HepG2 (cell line): ENCODE measurements around the gene SLC7A4. TPM values are rescaled to one million over a fixed set of nuclear protein-coding genes. Genes with fewer than 3 reads are reported as not detected.

ENCODE experiments used
- ARID2 ChIP-seq: sonication (generic); formaldehyde crosslinking; IDR thresholded peaks from 2 replicates; pipeline ENCODE4 v1.8.1; 2022; ENCODE audit warnings: mild to moderate bottlenecking, missing genetic modification reagents, borderline replicate concordance
- CCAR2 ChIP-seq: fragments of 200-400 bp; formaldehyde crosslinking; optimal IDR thresholded peaks from 2 replicates; pipeline ENCODE3; 2018; ENCODE audit warnings: low read depth, mild to moderate bottlenecking, low read length, moderate library complexity
- CREB1 ChIP-seq, 2 experiments: fragments of 450-650 bp in 1 of 2; IDR thresholded peaks; 2 replicates each; pipeline ENCODE4 v1.6.1; 2016 to 2017; ENCODE audit warnings: control low read depth in 1 of 2, mild to moderate bottlenecking in 1 of 2, missing compliant biosample characterization in 1 of 2, missing genetic modification characterization in 1 of 2
- CREM ChIP-seq, 2 experiments: sonication (generic) in 1 of 2; formaldehyde crosslinking in 1 of 2; IDR thresholded peaks; 2 replicates each; pipeline versions ENCODE4 v1.4.0 to v1.6.1; 2016 to 2020; ENCODE audit warnings: antibody characterized with exemption in 1 of 2, mild to moderate bottlenecking in 1 of 2, missing genetic modification reagents in 1 of 2
- CTCF ChIP-seq: sonication (generic); formaldehyde crosslinking; IDR thresholded peaks from 2 replicates; pipeline ENCODE4 v1.5.0; 2020; ENCODE audit warnings: mild to moderate bottlenecking, missing genetic modification reagents, moderate library complexity
- ESRRA ChIP-seq: sonication (generic); formaldehyde crosslinking; IDR thresholded peaks from 2 replicates; pipeline ENCODE4 v1.5.1; 2020; ENCODE audit warnings: mild to moderate bottlenecking, low read depth, missing genetic modification reagents
- FOXK1 ChIP-seq: sonication (generic); formaldehyde crosslinking; IDR thresholded peaks from 2 replicates; pipeline ENCODE4 v1.4.0; 2020; ENCODE audit warnings: low read depth, missing genetic modification reagents, borderline replicate concordance
- PHF8 ChIP-seq: sonication (generic); formaldehyde crosslinking; IDR thresholded peaks from 2 replicates; pipeline ENCODE4 v1.5.0; 2020; ENCODE audit warnings: missing genetic modification reagents
- POLR2AphosphoS5 ChIP-seq: IDR thresholded peaks from 2 replicates; pipeline ENCODE4 v1.6.1; 2012; ENCODE audit warnings: low read depth, low read length
- SNAPC4 ChIP-seq: sonication (generic); formaldehyde crosslinking; IDR thresholded peaks from 2 replicates; pipeline ENCODE4 v1.4.0; 2020; ENCODE audit warnings: mild to moderate bottlenecking, missing genetic modification reagents
- SOX5 ChIP-seq: IDR thresholded peaks from 2 replicates; pipeline ENCODE4 v1.6.1; 2016; ENCODE audit warnings: borderline replicate concordance
- SSRP1 ChIP-seq: IDR thresholded peaks from 2 replicates; pipeline ENCODE4 v1.6.1; 2016; ENCODE audit warnings: control low read depth
- SYNCRIP ChIP-seq: fragments of 200-400 bp; formaldehyde crosslinking; IDR thresholded peaks from 2 replicates; pipeline ENCODE4 v1.6.1; 2018; ENCODE audit warnings: mild to moderate bottlenecking, low read depth, low read length; ENCODE audit not compliant: insufficient read depth
- THAP11 ChIP-seq: IDR thresholded peaks from 2 replicates; pipeline ENCODE4 v1.6.1; 2016; ENCODE audit warnings: missing biosample characterization, missing genetic modification reagents
- TIGD3 ChIP-seq: sonication (generic); formaldehyde crosslinking; IDR thresholded peaks from 2 replicates; pipeline ENCODE4 v1.5.1; 2020; ENCODE audit warnings: mild to moderate bottlenecking, missing genetic modification reagents, borderline replicate concordance
- WIZ ChIP-seq: sonication (generic); formaldehyde crosslinking; IDR thresholded peaks from 2 replicates; pipeline ENCODE4 v1.5.1; 2020; ENCODE audit warnings: mild to moderate bottlenecking, missing genetic modification reagents
- ZFP41 ChIP-seq: sonication (generic); formaldehyde crosslinking; IDR thresholded peaks from 2 replicates; pipeline ENCODE4 v1.4.0; 2020; ENCODE audit warnings: mild to moderate bottlenecking, missing genetic modification reagents, borderline replicate concordance
- ZNF24 ChIP-seq: fragments of 450-650 bp; IDR thresholded peaks from 2 replicates; pipeline ENCODE4 v1.6.1; 2017; ENCODE audit warnings: antibody characterized with exemption, mild to moderate bottlenecking
- ZNF33B ChIP-seq: sonication (generic); formaldehyde crosslinking; IDR thresholded peaks from 2 replicates; pipeline ENCODE4 v1.5.1; 2020; ENCODE audit warnings: mild to moderate bottlenecking, missing genetic modification reagents
- ZNF350 ChIP-seq: sonication (generic); formaldehyde crosslinking; IDR thresholded peaks from 2 replicates; pipeline ENCODE4 v1.4.0; 2020; ENCODE audit warnings: mild to moderate bottlenecking, low read depth, missing genetic modification reagents, borderline replicate concordance
- ZNF383 ChIP-seq: sonication (generic); formaldehyde crosslinking; IDR thresholded peaks from 2 replicates; pipeline ENCODE4 v1.4.0; 2020; ENCODE audit warnings: missing genetic modification reagents, mild to moderate bottlenecking, borderline replicate concordance
- ZNF746 ChIP-seq: sonication (generic); formaldehyde crosslinking; IDR thresholded peaks from 2 replicates; pipeline ENCODE4 v1.8.0; 2022; ENCODE audit warnings: mild to moderate bottlenecking, missing genetic modification reagents
- polyA plus RNA-seq, 8 experiments: library from polyadenylated mRNA; depleted of rRNA in 3 of 8; stranded (reverse) in 7 of 8; unstranded in 1 of 8; fragments of >200 nt; fragmentation: Illumina TruSeq in 4 of 8; extraction: Trizol in 4 of 8; gene quantifications; 2 replicates each; pipeline versions ENCODE4 v1.2.1 to v1.2.3, GENCODE V29; 2011 to 2016; ENCODE audit warnings: low read depth in 4 of 8, missing spikeins in 1 of 8, mixed read lengths in 1 of 8; ENCODE audit not compliant: insufficient read depth in 1 of 8
- total RNA-seq, 5 experiments: library from RNA; depleted of rRNA; stranded (reverse); fragments of >200 nt; fragmentation: Illumina TruSeq; extraction: Trizol; gene quantifications; 2 replicates each; pipeline ENCODE4 v1.2.3, GENCODE V29; 2016; ENCODE audit warnings: low read depth in 1 of 5

The SLC7A4 gene
- total and polyA plus RNA-seq, 2 of the 13 experiments (the other 11 are each of a cell fraction or from before 2014, with no cell fraction given): not detected

- no peak for TF ChIP-seq ZNF33B (CRISPR knock-in tag)
- TF ChIP-seq SNAPC4: no peak
- no peak for TF ChIP-seq THAP11 (CRISPR knock-in tag)
- no peak for TF ChIP-seq PHF8 (CRISPR knock-in tag)
- 0 out of 2 replicates have a peak, but pooled peaks have one; percentile 11 for TF ChIP-seq SSRP1 (CRISPR knock-in tag)
- TF ChIP-seq ZNF350 (CRISPR knock-in tag): no peak
- no peak for TF ChIP-seq SOX5
- no peak for TF ChIP-seq CREM (IDR thresholded peaks at IDR 0.05)
- TF ChIP-seq CREM (CRISPR knock-in tag; IDR thresholded peaks at IDR 0.05): no peak
- no peak for TF ChIP-seq SYNCRIP
- no peak for TF ChIP-seq ZNF746 (CRISPR knock-in tag)
- TF ChIP-seq ZNF383 (CRISPR knock-in tag): 0 out of 2 replicates have a peak, but pooled peaks have one; percentile 8
- TF ChIP-seq ZFP41 (CRISPR knock-in tag): no peak
- no peak for TF ChIP-seq CREB1 (IDR thresholded peaks at IDR 0.05)
- no peak for TF ChIP-seq CREB1 (CRISPR knock-in tag; IDR thresholded peaks at IDR 0.05)
- 0 out of 2 replicates have a peak, but pooled peaks have one; percentile 9 for TF ChIP-seq ARID2 (CRISPR knock-in tag)
- TF ChIP-seq CTCF (CRISPR knock-in tag): no peak
- TF ChIP-seq POLR2AphosphoS5: peak; percentile 23; the same call in 1 of the 2 replicates
- no peak for TF ChIP-seq FOXK1
- no peak for TF ChIP-seq CCAR2
- no peak for TF ChIP-seq WIZ (CRISPR knock-in tag)
- 0 out of 2 replicates have a peak, but pooled peaks have one; percentile 8 for TF ChIP-seq TIGD3
- no peak for TF ChIP-seq ESRRA (CRISPR knock-in tag)
- no peak for TF ChIP-seq ZNF24
Measured at GRCh38 chr22:20980938-20981722, 51.2 kb downstream of the SLC7A4 start (continued).
